RWPE2 (cell line): ENCODE results near the gene WDR77.

Experiments used
- ATAC-seq: fragments of 200-7000 bp; cut with Tn5 transposase; 3 replicates; pipeline ENCODE4 v1.9.1; 2021; ENCODE audit warnings: low read depth
- DNase-seq: peaks from one replicate; pipeline ENCODE4 v3.0.0-alpha.2; 2020; ENCODE audit warnings: low spot score
- H3K27ac ChIP-seq: fragments of 450-650 bp; 2 replicates; pipeline ENCODE4 v1.5.1; 2017; ENCODE audit warnings: mild to moderate bottlenecking; ENCODE audit not compliant: poor library complexity, severe bottlenecking
- H3K27me3 ChIP-seq: fragments of 250-450 bp; sonication (Bioruptor Pico); 2 replicates; pipeline ENCODE4 v1.5.1; 2021; ENCODE audit warnings: mild to moderate bottlenecking, moderate library complexity; ENCODE audit not compliant: insufficient read depth, poor library complexity, severe bottlenecking
- H3K36me3 ChIP-seq: fragments of 250-450 bp; sonication (Bioruptor Pico); 2 replicates; pipeline ENCODE4 v1.5.1; 2020; ENCODE audit warnings: low read depth, mild to moderate bottlenecking, moderate library complexity
- H3K4me1 ChIP-seq: fragments of 250-450 bp; sonication (Bioruptor Pico); 2 replicates; pipeline ENCODE4 v1.5.1; 2021; ENCODE audit warnings: mild to moderate bottlenecking, moderate library complexity; ENCODE audit not compliant: insufficient read depth, poor library complexity, severe bottlenecking
- H3K4me3 ChIP-seq: fragments of 250-450 bp; sonication (Bioruptor Pico); 2 replicates; pipeline ENCODE4 v1.5.1; 2021; ENCODE audit warnings: mild to moderate bottlenecking, moderate library complexity; ENCODE audit not compliant: severe bottlenecking
- H3K9me3 ChIP-seq: fragments of 250-450 bp; sonication (Bioruptor Pico); 2 replicates; pipeline ENCODE4 v1.5.1; 2021; ENCODE audit warnings: mild to moderate bottlenecking, moderate library complexity; ENCODE audit not compliant: severe bottlenecking
- CTCF ChIP-seq: fragments of 450-650 bp; IDR thresholded peaks from one replicate; pipeline ENCODE4 v1.5.1; 2017; ENCODE audit warnings: mild to moderate bottlenecking, moderate library complexity; ENCODE audit not compliant: poor library complexity, severe bottlenecking

The WDR77 gene

GRCh38 chr1:111483876-111484275 is 34.8 kb upstream of the WDR77 start:
- H3K4me3 ChIP-seq, result no peak overlapping the region
- DNase-seq (no peak), ATAC-seq (no peak)
- no peaks in the 10 kb centered on the region for H3K36me3 ChIP-seq
- H3K4me1 ChIP-seq, result no peaks in the 10 kb centered on the region
- no peak overlapping the region for H3K27ac ChIP-seq
- no peaks in the 10 kb centered on the region for H3K9me3 ChIP-seq
- H3K27me3 ChIP-seq, result no peaks in the 10 kb centered on the region
- no peak for TF ChIP-seq CTCF

- Histone ChIP-seq H3K9me3 (no peaks in the 10 kb centered on the region), H3K27me3 (no peaks in the 10 kb centered on the region), H3K4me1 (no peaks in the 10 kb centered on the region), H3K4me3 (no peak overlapping the region), H3K27ac (no peak overlapping the region), H3K36me3 (no peaks in the 10 kb centered on the region)
- DNase-seq (no peak), ATAC-seq (no peak)
- no peak for TF ChIP-seq CTCF
Measured at GRCh38 chr1:111483166-111483565, 34.1 kb upstream of the WDR77 start.

- DNase-seq, result no peak
- no peak overlapping the region for H3K27ac ChIP-seq
- H3K9me3 ChIP-seq, result no peaks in the 10 kb centered on the region
- TF ChIP-seq CTCF, result peak; percentile 79
- peak; percentile 98 for ATAC-seq
- no peaks in the 10 kb centered on the region for H3K4me1 ChIP-seq
- H3K27me3 ChIP-seq, result no peaks in the 10 kb centered on the region
- no peaks in the 10 kb centered on the region for H3K36me3 ChIP-seq
- no peak overlapping the region for H3K4me3 ChIP-seq
Measured at GRCh38 chr1:111481387-111482221, 32.5 kb upstream of the WDR77 start.

GRCh38 chr1:111480674-111481073 is 31.6 kb upstream of the WDR77 start:
- H3K4me1 ChIP-seq, result no peaks in the 10 kb centered on the region
- H3K9me3 ChIP-seq, result no peaks in the 10 kb centered on the region
- H3K27ac ChIP-seq, result no peak overlapping the region
- no peak for DNase-seq
- no peak overlapping the region for H3K4me3 ChIP-seq
- H3K27me3 ChIP-seq, result no peaks in the 10 kb centered on the region
- no peaks in the 10 kb centered on the region for H3K36me3 ChIP-seq
- ATAC-seq, result no peak
- no peak for TF ChIP-seq CTCF

- Histone ChIP-seq H3K4me1 (no peaks in the 10 kb centered on the region), H3K27ac (no peak overlapping the region), H3K36me3 (no peaks in the 10 kb centered on the region), H3K9me3 (no peaks in the 10 kb centered on the region), H3K4me3 (no peak overlapping the region), H3K27me3 (no peaks in the 10 kb centered on the region)
- no peak for ATAC-seq
- TF ChIP-seq CTCF, result no peak
- DNase-seq, result no peak
Measured at GRCh38 chr1:111476761-111477309, 27.8 kb upstream of the WDR77 start.
